SKM-1 (cell line): ENCODE measurements around the gene POMGNT2.

Source experiments
- DNase-seq: peaks from one replicate; lab custom pipeline; 2025; ENCODE audit not compliant: unreplicated experiment; lab: John Stamatoyannopoulos, UW

The POMGNT2 gene

GRCh38 chr3:43104039-43104438 lies 1.8 kb downstream of the POMGNT2 start:
- no peak for DNase-seq

- no peak for DNase-seq
Observed at GRCh38 chr3:43102773-43103480, 3.0 kb downstream of the POMGNT2 start.

GRCh38 chr3:43098761-43099160 lies 7.1 kb downstream of the POMGNT2 start:
- no peak for DNase-seq

- no peak for DNase-seq
Observed at GRCh38 chr3:43097400-43098080, 8.3 kb downstream of the POMGNT2 start.

- DNase-seq: no peak
Observed at GRCh38 chr3:43096761-43097160, 9.1 kb downstream of the POMGNT2 start.

- no peak for DNase-seq
Observed at GRCh38 chr3:43095370-43095769, 10.5 kb downstream of the POMGNT2 start.

- no peak for DNase-seq
Observed at GRCh38 chr3:43094851-43095250, 11.0 kb downstream of the POMGNT2 start.

GRCh38 chr3:43094381-43094780 lies 11.5 kb downstream of the POMGNT2 start:
- DNase-seq: no peak

GRCh38 chr3:43093974-43094373 lies 11.9 kb downstream of the POMGNT2 start:
- DNase-seq: no peak

GRCh38 chr3:43093006-43093405 lies 12.9 kb downstream of the POMGNT2 start:
- no peak for DNase-seq

GRCh38 chr3:43091481-43091880 lies 14.4 kb downstream of the POMGNT2 start:
- DNase-seq: no peak

- no peak for DNase-seq
Observed at GRCh38 chr3:43090238-43090637, 15.6 kb downstream of the POMGNT2 start.

- DNase-seq: no peak
Observed at GRCh38 chr3:43089081-43089480, 16.8 kb downstream of the POMGNT2 start.

- no peak for DNase-seq
Observed at GRCh38 chr3:43087249-43087776, 18.6 kb downstream of the POMGNT2 start.

- DNase-seq: no peak
Observed at GRCh38 chr3:43086460-43087165, 19.3 kb downstream of the POMGNT2 start.

GRCh38 chr3:43082457-43082856 lies 23.4 kb downstream of the POMGNT2 start:
- DNase-seq: no peak

GRCh38 chr3:43081796-43082195 lies 24.1 kb downstream of the POMGNT2 start:
- no peak for DNase-seq

GRCh38 chr3:43080726-43081568 lies 24.9 kb downstream of the POMGNT2 start:
- DNase-seq: no peak

GRCh38 chr3:43079536-43080332 lies 26.1 kb downstream of the POMGNT2 start:
- no peak for DNase-seq

- DNase-seq: no peak
Observed at GRCh38 chr3:43077707-43078106, 28.2 kb downstream of the POMGNT2 start.
